IMR-90 (cell line): Measurements from ENCODE around the gene ASPHD2. TPM values are rescaled to one million over a fixed set of nuclear protein-coding genes. Genes with fewer than 3 reads are reported as not detected.

ENCODE experiments used
- ATAC-seq: fragments of 200-7000 bp; cut with Tn5 transposase; 2 replicates; pipeline ENCODE4 v1.9.1; 2020; ENCODE audit warnings: low read depth, mild to moderate bottlenecking, moderate library complexity
- BruUV-seq: library from RNA; stranded (reverse); fragments of 400-500 nt; replicated peaks from 2 replicates; lab custom pipeline; 2021; lab: Mats Ljungman, UMichigan
- CTCF ChIA-PET: fragments of 300-600 bp; formaldehyde crosslinking; extraction: SDS; loops from one replicate; lab custom pipeline; 2021; ENCODE audit warnings: antibody characterized with exemption; lab: Yijun Ruan, JAX
- POLR2A ChIA-PET: fragments of 300-600 bp; sonication (Branson Sonifier 250); formaldehyde crosslinking; loops from one replicate; lab custom pipeline; 2022; ENCODE audit warnings: antibody characterized with exemption; ENCODE audit not compliant: unreplicated experiment; lab: Charles Lee
- DNase-seq: peaks from one replicate; pipeline ENCODE4 v3.0.0; 2013
- H2AFZ ChIP-seq: replicated peaks from 2 replicates; pipeline ENCODE3; 2013; ENCODE audit warnings: low read length, mild to moderate bottlenecking; ENCODE audit not compliant: poor library complexity
- H2AK5ac ChIP-seq: 2 replicates; pipeline ENCODE4 v1.6.1; 2013; ENCODE audit warnings: low read depth, low read length, inconsistent platforms
- H2AK9ac ChIP-seq: replicated peaks from 2 replicates; pipeline ENCODE3; 2013; ENCODE audit warnings: mild to moderate bottlenecking, low read depth, low read length, moderate library complexity; ENCODE audit not compliant: poor library complexity
- H2BK120ac ChIP-seq: 2 replicates; pipeline ENCODE4 v1.6.1; 2013; ENCODE audit warnings: low read depth, low read length, inconsistent platforms
- H2BK15ac ChIP-seq: 3 replicates; pipeline ENCODE4 v1.6.1; 2013; ENCODE audit warnings: low read depth, low read length, inconsistent platforms
- H2BK20ac ChIP-seq: 2 replicates; pipeline ENCODE4 v1.6.1; 2013; ENCODE audit warnings: low read depth, mild to moderate bottlenecking, inconsistent platforms, low read length, moderate library complexity
- H2BK5ac ChIP-seq: 2 replicates; pipeline ENCODE4 v1.6.1; 2013; ENCODE audit warnings: mild to moderate bottlenecking, low read depth, low read length, inconsistent platforms; ENCODE audit not compliant: poor library complexity, severe bottlenecking
- H3K14ac ChIP-seq: replicated peaks from 2 replicates; pipeline ENCODE4 v1.6.1; 2013; ENCODE audit warnings: low read depth, low read length, inconsistent platforms
- H3K18ac ChIP-seq: 2 replicates; pipeline ENCODE4 v1.6.1; 2013; ENCODE audit warnings: low read depth, low read length, control low read depth
- H3K23ac ChIP-seq: 2 replicates; pipeline ENCODE4 v1.6.1; 2013; ENCODE audit warnings: low read depth, low read length, inconsistent platforms
- H3K27ac ChIP-seq: 2 replicates; pipeline ENCODE4 v1.5.1; 2013; ENCODE audit warnings: mild to moderate bottlenecking, control low read depth, low read length; ENCODE audit not compliant: insufficient read depth
- H3K27me3 ChIP-seq: 2 replicates; pipeline ENCODE4 v1.6.1; 2013; ENCODE audit warnings: low read length; ENCODE audit not compliant: control insufficient read depth, insufficient read depth
- H3K36me3 ChIP-seq: 2 replicates; pipeline ENCODE4 v1.6.1; 2013; ENCODE audit warnings: low read length, mixed read lengths; ENCODE audit not compliant: control insufficient read depth, insufficient read depth
- H3K4ac ChIP-seq: 2 replicates; pipeline ENCODE4 v1.6.1; 2013; ENCODE audit warnings: low read depth, low read length, inconsistent platforms
- H3K4me1 ChIP-seq: 2 replicates; pipeline ENCODE4 v1.6.1; 2013; ENCODE audit warnings: low read length, mixed read lengths; ENCODE audit not compliant: control insufficient read depth, insufficient read depth
- H3K4me2 ChIP-seq: 2 replicates; pipeline ENCODE4 v1.6.1; 2013; ENCODE audit warnings: low read depth, mild to moderate bottlenecking, control low read depth, low read length, moderate library complexity
- H3K4me3 ChIP-seq: 2 replicates; pipeline ENCODE4 v1.5.1; 2013; ENCODE audit warnings: low read depth, mild to moderate bottlenecking, control low read depth, low read length, moderate library complexity; ENCODE audit not compliant: insufficient read depth
- H3K56ac ChIP-seq: 2 replicates; pipeline ENCODE4 v1.6.1; 2013; ENCODE audit warnings: low read length, inconsistent platforms; ENCODE audit not compliant: insufficient read depth; ENCODE audit errors: extremely low read depth
- H3K79me1 ChIP-seq, 2 experiments: 2 replicates each; pipeline ENCODE4 v1.6.1; 2013; ENCODE audit warnings: low read length in 2 of 2, inconsistent platforms in 1 of 2, low read depth in 1 of 2
- H3K9ac ChIP-seq: 2 replicates; pipeline ENCODE4 v1.6.1; 2013; ENCODE audit warnings: low read depth, low read length, control low read depth
- H3K9me1 ChIP-seq: 2 replicates; pipeline ENCODE4 v1.6.1; 2013; ENCODE audit warnings: low read length, inconsistent platforms; ENCODE audit not compliant: insufficient read depth
- H3K9me3 ChIP-seq: 2 replicates; pipeline ENCODE4 v1.6.1; 2013; ENCODE audit warnings: low read length; ENCODE audit not compliant: control insufficient read depth, insufficient read depth
- H4K20me1 ChIP-seq: 2 replicates; pipeline ENCODE4 v1.6.1; 2013; ENCODE audit warnings: low read length, inconsistent platforms; ENCODE audit not compliant: insufficient read depth
- H4K5ac ChIP-seq: 2 replicates; pipeline ENCODE4 v1.6.1; 2013; ENCODE audit warnings: mild to moderate bottlenecking, low read depth, low read length, control low read depth
- H4K8ac ChIP-seq, 2 experiments: 2 replicates each; pipeline ENCODE4 v1.6.1; 2013; ENCODE audit warnings: low read depth in 2 of 2, low read length in 2 of 2, control low read depth in 1 of 2, inconsistent platforms in 1 of 2
- H4K91ac ChIP-seq: 2 replicates; pipeline ENCODE4 v1.6.1; 2013; ENCODE audit warnings: low read depth, low read length, inconsistent platforms; ENCODE audit not compliant: insufficient read depth
- BHLHE40 ChIP-seq: fragments of 150-350 bp; IDR thresholded peaks from 2 replicates; pipeline ENCODE4 v1.6.1; 2016; ENCODE audit warnings: mild to moderate bottlenecking, low read depth, low read length
- CEBPB ChIP-seq: IDR thresholded peaks from 2 replicates; pipeline ENCODE4 v1.6.1; 2012; ENCODE audit warnings: low read depth, low read length, improper control_type of control experiment
- CHD1 ChIP-seq: IDR thresholded peaks from 2 replicates; pipeline ENCODE4 v1.6.1; 2012; ENCODE audit warnings: low read depth, low read length, improper control_type of control experiment
- CTCF ChIP-seq: conservative IDR thresholded peaks from 2 replicates; pipeline ENCODE4 v1.5.1; 2012; ENCODE audit warnings: mild to moderate bottlenecking, low read depth, low read length, improper control_type of control experiment
- ELK1 ChIP-seq: fragments of 150-350 bp; IDR thresholded peaks from 2 replicates; pipeline ENCODE4 v1.6.1; 2016; ENCODE audit warnings: low read depth, mild to moderate bottlenecking, low read length, moderate library complexity, borderline replicate concordance
- FOS ChIP-seq: fragments of 150-350 bp; IDR thresholded peaks from 2 replicates; pipeline ENCODE4 v1.6.1; 2016; ENCODE audit warnings: low read depth, low read length
- MAFK ChIP-seq: IDR thresholded peaks from 2 replicates; pipeline ENCODE4 v1.6.1; 2012; ENCODE audit warnings: low read depth, low read length, improper control_type of control experiment
- MAZ ChIP-seq: IDR thresholded peaks from 2 replicates; pipeline ENCODE4 v1.6.1; 2012; ENCODE audit warnings: low read depth, mild to moderate bottlenecking, low read length, improper control_type of control experiment, moderate library complexity, borderline replicate concordance
- MXI1 ChIP-seq: IDR thresholded peaks from 2 replicates; pipeline ENCODE4 v1.6.1; 2012; ENCODE audit warnings: low read depth, mild to moderate bottlenecking, low read length, moderate library complexity, borderline replicate concordance
- NFE2L2 ChIP-seq: fragments of 150-350 bp; IDR thresholded peaks from 2 replicates; pipeline ENCODE4 v1.6.1; 2016; ENCODE audit warnings: low read depth, mild to moderate bottlenecking, low read length
- POLR2A ChIP-seq: IDR thresholded peaks from 2 replicates; pipeline ENCODE4 v1.6.1; 2012; ENCODE audit warnings: mild to moderate bottlenecking, low read depth, low read length
- RAD21 ChIP-seq: IDR thresholded peaks from 2 replicates; pipeline ENCODE4 v1.6.1; 2012; ENCODE audit warnings: low read length, improper control_type of control experiment
- RCOR1 ChIP-seq: IDR thresholded peaks from 2 replicates; pipeline ENCODE4 v1.6.1; 2012; ENCODE audit warnings: mild to moderate bottlenecking, low read length, improper control_type of control experiment; ENCODE audit not compliant: insufficient replicate concordance
- RFX5 ChIP-seq: IDR thresholded peaks from 2 replicates; pipeline ENCODE4 v1.8.0; 2012; ENCODE audit warnings: low read depth, mild to moderate bottlenecking, low read length, moderate library complexity
- SMC3 ChIP-seq: fragments of 150-350 bp; IDR thresholded peaks from 2 replicates; pipeline ENCODE4 v1.6.1; 2016; ENCODE audit warnings: low read depth, mild to moderate bottlenecking, antibody characterized with exemption, low read length, moderate library complexity
- USF2 ChIP-seq: fragments of 150-350 bp; IDR thresholded peaks from 2 replicates; pipeline ENCODE4 v1.6.1; 2017; ENCODE audit warnings: mild to moderate bottlenecking, antibody characterized with exemption, low read length, low read depth
- WGBS, 2 experiments: methylation state at CpG; one replicate each; pipeline versions ENCODE4 v1.1.5 to v1.1.7; 2013; ENCODE audit warnings: missing lambda C conversion rate in 2 of 2; ENCODE audit not compliant: insufficient read length in 1 of 2; ENCODE audit errors: extremely low coverage in 2 of 2; 5-methylcytosine and 5-hydroxymethylcytosine counted together
- dilution Hi-C: fragments of 300-500 bp; cut with HindIII; formaldehyde crosslinking; loops from one replicate; pipeline ENCODE4 v1.14.3; 2018; ENCODE audit warnings: low sequenced_read_pairs; ENCODE audit not compliant: unreplicated experiment
- in situ Hi-C: fragments of 300-500 bp; cut with MboI; formaldehyde crosslinking; loops from 3 replicates; pipeline ENCODE4 v1.14.3; 2019; ENCODE audit warnings: low sequenced_read_pairs, inconsistent platforms, mixed read lengths
- intact Hi-C: fragments of 100-400 bp; cut with micrococcal nuclease; formaldehyde crosslinking; loops from 2 replicates; pipeline ENCODE4 v1.10.0; 2022
- polyA plus RNA-seq, 3 experiments: library from polyadenylated mRNA; depleted of rRNA; stranded (reverse); fragments of >200 nt; gene quantifications; 2 replicates each; pipeline ENCODE4 v1.2.3, GENCODE V29; 2012; ENCODE audit warnings: low replicate concordance in 1 of 3
- total RNA-seq: library from RNA; depleted of rRNA; stranded (reverse); fragments of >200 nt; gene quantifications from 2 replicates; pipeline ENCODE4 v1.2.3, GENCODE V29; 2012

The ASPHD2 gene
- total and polyA plus RNA-seq, 2 of the 4 experiments (the other 2 are of a cell fraction), result 1.3 to 1.4 TPM

GRCh38 chr22:26487996-26488395 is 58.9 kb downstream of the ASPHD2 start:
- WGBS, 2 experiments, result no CpG with 5 or more reads among the region's 3 CpGs
- H3K4ac ChIP-seq, result no peak overlapping the region
- no peak overlapping the region for H4K5ac ChIP-seq
- ATAC-seq (no peak), DNase-seq (no peak)
- no peak overlapping the region for H2BK15ac ChIP-seq
- H3K27ac ChIP-seq, result no peak overlapping the region
- no peak overlapping the region for H2BK20ac ChIP-seq
- H3K4me3 ChIP-seq, result no peak overlapping the region
- CTCF ChIA-PET, result no interaction called here
- no peaks in the 10 kb centered on the region for H3K9me3 ChIP-seq
- no peak overlapping the region for H3K18ac ChIP-seq
- H2AK5ac ChIP-seq, result no peak overlapping the region
- H3K4me2 ChIP-seq, result no peak overlapping the region
- no peak overlapping the region for H2BK5ac ChIP-seq
- H2AK9ac ChIP-seq, result no peak overlapping the region
- intact Hi-C loops, result no loop called here
- no peak overlapping the region for H4K91ac ChIP-seq
- TF ChIP-seq RCOR1 (no peak), MAFK (no peak), POLR2A (no peak), CTCF (no peak), RAD21 (no peak), USF2 (no peak), MXI1 (no peak), ELK1 (no peak), SMC3 (no peak), RFX5 (no peak), NFE2L2 (no peak), BHLHE40 (no peak), FOS (no peak), MAZ (no peak), CHD1 (no peak), CEBPB (no peak)
- H3K36me3 ChIP-seq, result peaks cover 36% of the 10 kb centered on the region
- no peaks in the 10 kb centered on the region for H3K9me1 ChIP-seq
- H3K9ac ChIP-seq, result no peak overlapping the region
- no peaks in the 10 kb centered on the region; the same call in 1 of the 2 replicates for H4K20me1 ChIP-seq
- H3K4me1 ChIP-seq, result peaks cover 4% of the 10 kb centered on the region
- no peaks in the 10 kb centered on the region for H3K27me3 ChIP-seq
- no peak overlapping the region for H2BK120ac ChIP-seq
- H2AFZ ChIP-seq, result no peak overlapping the region
- POLR2A ChIA-PET, result no interaction called here
- no peak overlapping the region for H3K23ac ChIP-seq
- BruUV-seq, result no TSS peak
- no peak overlapping the region for H3K14ac ChIP-seq
- H4K8ac ChIP-seq, result no peak overlapping the region
- no peak overlapping the region for H3K56ac ChIP-seq
- dilution Hi-C loops, result no loop called here
- H3K79me1 ChIP-seq, result peaks cover 17 to 38% of the 10 kb centered on the region in 2 experiments
- in situ Hi-C loops, result no loop called here
